Pons (tissue), 1 donor: ENCODE results near the gene PTPRE.

Experiments
- DNase-seq: peaks from one replicate; pipeline ENCODE4 v3.0.0-alpha.2; 2016; ENCODE audit warnings: low spot score

Gene PTPRE

DNA sequence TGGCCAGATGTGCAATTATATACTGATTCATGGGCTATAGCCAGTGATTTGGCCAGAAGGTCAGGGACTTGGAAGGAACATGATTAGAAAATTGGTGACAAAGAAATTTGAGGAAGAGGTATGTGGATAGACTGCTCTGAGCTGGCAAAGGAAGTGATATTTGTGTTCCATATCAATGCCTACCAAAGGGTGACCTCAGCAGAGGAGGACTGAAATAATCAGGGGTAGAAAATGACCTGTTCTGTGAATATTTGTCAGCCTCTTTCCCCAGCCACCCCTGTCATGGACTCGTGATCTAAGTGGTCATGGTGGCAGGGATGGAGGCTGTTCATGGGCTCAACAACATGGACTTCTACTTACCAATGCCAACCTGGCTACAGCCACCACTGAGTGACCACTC is 47.0 kb downstream of the PTPRE start:
- no peak for DNase-seq

GRCh38 chr10:127959428-127959827 is 52.5 kb downstream of the PTPRE start:
- DNase-seq = no peak

- no peak for DNase-seq
Observed at GRCh38 chr10:127961071-127961470, 54.2 kb downstream of the PTPRE start.

DNA sequence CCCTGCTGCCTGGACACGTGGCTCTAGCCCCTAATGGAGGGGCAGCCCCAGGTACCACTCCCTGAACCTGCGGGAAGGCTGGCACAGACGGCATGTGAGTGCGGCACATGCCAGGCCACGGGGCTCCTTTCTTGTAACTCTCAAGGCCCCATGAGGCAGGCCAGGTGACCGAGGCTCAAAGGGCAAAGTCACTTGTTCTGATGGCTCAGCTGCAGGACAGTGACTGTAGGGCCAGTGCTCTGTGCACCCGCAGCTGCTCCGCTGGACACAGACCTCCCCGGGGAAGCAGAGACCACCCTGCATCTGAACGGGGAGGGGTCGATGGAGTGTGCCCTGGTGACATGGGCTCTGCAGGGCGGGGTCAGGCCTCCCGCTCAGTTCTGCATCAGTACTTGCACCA is 55.3 kb downstream of the PTPRE start:
- DNase-seq = no peak

DNA sequence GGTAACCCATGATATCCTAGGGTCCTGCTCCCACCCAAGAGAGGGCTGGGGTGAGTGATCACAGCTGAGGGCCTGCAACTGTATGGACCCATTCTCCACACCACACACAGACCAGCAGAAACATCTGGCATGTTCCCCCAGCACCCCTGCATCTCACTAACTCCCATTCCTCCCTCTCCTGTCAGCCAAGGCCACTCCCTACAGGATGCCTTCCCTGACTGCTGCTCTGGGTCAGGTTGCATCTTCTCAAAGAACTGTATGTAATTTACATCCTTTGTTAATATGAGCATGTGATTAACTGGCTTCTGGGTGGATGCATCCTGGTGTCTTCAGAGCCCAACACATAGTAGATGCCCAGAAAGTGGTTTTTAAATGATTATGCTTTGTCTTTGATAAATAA is 56.2 kb downstream of the PTPRE start:
- DNase-seq = no peak

- peak; percentile 69 for DNase-seq
Observed at GRCh38 chr10:127964621-127965020, 57.7 kb downstream of the PTPRE start.

- DNase-seq = no peak
Observed at GRCh38 chr10:127966875-127967274, 60.0 kb downstream of the PTPRE start.

- peak; percentile 52 for DNase-seq
Observed at GRCh38 chr10:127968027-127968441, 61.1 kb downstream of the PTPRE start.

DNA sequence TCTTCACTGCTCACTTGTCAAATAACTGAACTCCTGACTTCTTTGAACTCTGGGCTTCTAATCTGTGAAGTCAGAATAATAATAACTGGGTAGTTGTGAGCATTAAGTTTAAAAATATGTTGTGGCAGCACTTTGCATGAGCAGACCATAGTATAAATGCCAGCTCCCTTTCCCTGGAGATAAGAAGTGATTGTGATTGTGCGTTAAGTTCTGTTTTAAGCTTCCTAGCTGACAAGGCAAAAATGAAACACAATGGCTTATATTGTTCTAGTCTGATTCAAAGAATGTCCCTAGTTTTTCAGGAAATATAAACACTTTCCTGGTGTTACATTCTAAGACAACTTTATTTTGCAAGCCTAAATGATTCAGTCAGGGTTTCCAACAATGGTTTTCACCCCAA is 61.8 kb downstream of the PTPRE start:
- peak; percentile 74 for DNase-seq

GRCh38 chr10:127971101-127971946 is 64.4 kb downstream of the PTPRE start:
- no peak for DNase-seq

DNA sequence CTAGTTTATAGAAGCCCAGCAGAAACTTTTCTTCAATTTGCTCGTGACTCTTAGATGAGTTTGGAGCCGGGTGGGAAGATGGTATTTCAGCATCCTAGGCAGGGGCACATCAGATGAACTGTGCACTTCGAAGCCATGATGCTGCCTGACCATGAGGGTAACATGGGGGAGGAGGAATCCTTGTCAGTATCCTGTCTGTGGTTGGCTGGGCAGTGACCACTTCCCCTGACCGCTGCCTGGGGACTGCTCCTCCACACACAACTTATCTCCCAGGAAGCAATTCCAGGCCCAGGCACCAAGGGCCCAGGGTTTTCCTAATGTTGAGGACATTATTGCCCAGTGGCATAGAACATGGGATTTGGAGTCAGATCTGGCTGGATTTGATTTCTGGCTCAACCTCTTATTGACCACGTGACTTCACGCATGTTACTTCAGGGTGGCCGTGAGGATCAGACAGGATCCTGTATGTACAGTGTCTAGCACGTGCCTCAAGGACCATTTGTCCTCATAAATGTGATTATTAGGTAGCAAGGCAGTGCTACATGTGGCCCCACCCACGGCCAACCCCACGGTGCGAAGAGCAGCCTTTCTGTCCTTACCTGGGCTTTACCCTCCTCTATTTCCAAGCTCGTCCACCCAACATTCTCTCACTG is 65.2 kb downstream of the PTPRE start:
- DNase-seq = no peak

DNA sequence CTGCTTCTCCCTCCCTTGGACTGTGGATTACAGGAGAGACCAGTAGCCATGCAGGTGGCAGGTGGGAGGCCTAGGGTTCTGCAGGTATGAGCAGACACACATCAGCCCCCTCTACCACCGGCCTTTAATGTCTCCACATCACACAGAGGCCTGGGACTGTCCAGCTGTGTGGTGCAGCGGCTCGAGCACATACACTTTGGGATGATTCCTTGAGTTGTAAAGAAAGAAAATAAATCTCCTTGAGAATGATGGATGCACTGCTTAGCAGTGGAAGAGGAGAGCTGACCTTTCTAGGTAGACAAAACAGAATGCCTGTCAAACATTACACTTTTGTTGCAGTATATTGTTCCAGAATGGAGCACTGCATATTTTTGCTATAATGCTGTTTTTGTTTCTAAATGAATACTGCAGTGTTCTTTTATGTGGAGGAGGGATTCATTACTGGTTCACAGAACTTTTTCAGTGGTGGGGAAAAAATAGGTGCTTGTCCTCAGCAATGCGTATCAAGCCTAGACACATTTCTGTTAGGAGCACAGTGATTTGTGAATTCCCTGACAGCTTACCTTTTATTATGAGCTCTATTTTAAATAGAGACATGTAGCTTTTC is 66.0 kb downstream of the PTPRE start:
- DNase-seq = peak; percentile 93

DNA sequence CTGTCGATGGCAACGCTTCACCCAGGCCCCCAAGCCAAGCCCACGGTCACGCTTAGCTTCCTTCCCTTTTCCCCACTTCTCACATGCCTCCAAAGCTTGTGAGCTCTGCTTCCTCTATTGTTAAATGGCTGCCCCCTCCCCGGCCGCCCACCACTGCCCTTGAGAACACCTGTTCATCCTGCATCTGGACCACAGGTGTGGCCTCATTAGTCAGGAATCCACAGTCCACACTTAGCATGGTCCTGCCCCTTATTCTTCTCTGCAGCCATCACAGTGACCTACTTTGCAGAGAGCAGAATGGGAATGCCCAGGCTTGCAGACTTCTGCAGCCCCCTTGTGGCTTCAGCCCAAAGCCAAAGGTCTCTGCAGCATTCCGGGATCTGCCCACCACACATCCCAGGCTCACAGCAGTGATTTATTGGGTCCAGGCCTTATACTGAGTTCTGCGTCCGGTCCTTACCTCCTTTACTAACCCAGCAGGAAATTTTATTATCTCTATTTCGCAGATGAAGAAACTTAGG is 66.9 kb downstream of the PTPRE start:
- peak; percentile 82 for DNase-seq

- no peak for DNase-seq
Observed at GRCh38 chr10:127974911-127975310, 68.0 kb downstream of the PTPRE start.

- DNase-seq = no peak
Observed at GRCh38 chr10:127976286-127976685, 69.4 kb downstream of the PTPRE start.

DNA sequence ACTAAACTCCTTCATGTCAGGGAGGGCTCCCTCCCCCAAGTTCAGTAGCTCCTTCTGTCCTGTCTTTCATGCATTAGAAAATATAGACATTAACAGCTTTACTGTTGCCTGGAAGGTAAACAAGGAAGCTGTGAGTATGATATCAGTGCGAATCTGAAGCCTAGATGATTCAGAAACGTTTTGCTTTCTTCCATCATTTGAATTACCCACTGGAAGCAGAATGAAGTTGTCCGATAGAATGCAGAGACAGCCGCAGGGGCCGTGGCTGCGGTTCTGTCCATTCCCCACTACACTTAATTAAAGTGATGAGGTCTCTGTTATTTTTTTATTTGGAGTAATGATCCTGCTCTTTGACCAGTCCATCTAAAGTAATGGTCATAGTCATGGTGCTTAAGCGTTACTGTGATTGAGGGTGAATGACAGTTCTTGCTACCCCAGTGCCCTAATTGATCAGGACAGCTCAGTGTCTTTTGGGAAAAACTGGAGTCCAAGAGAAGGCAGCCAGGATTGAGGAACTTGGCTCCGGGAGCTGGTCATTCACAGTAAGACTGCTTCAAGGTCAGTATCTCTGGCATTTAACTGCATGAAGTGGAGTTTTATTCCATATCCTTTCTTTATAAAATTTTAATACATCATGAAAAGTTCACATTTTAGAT is 69.9 kb downstream of the PTPRE start:
- DNase-seq = no peak

DNA sequence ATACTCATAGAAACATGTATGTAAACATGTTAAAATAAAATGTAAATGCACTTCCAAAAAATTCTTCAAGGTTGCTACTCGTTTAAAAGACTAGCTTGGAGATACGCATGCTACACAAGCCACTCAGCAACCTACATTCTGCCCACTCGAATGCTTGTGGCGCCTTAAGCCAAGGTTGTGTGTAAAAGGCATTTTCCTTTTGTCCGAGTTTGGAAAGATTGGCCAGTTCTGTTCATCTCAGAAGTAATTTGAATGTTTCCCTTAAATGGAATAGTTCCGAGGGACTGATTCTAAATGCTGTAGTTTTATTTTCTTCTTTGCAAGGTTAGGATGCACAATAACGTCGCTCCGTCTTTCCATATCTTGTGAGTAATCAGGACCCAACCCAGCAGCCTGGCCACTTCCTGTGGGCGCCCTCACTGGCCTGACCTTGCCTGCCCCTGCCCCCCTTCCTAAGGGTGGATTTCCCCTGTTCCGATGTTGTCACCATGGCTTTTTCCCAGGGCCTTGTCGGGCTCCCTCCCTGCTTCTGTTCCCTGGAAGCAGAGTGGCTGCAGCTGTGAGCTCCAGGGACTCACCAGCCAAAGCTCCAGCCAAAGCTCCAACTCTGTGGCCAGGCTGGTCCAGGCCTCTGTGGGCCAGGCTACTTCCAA is 70.6 kb downstream of the PTPRE start:
- peak; percentile 90 for DNase-seq

GRCh38 chr10:127978481-127978880 is 71.6 kb downstream of the PTPRE start:
- DNase-seq = no peak

DNA sequence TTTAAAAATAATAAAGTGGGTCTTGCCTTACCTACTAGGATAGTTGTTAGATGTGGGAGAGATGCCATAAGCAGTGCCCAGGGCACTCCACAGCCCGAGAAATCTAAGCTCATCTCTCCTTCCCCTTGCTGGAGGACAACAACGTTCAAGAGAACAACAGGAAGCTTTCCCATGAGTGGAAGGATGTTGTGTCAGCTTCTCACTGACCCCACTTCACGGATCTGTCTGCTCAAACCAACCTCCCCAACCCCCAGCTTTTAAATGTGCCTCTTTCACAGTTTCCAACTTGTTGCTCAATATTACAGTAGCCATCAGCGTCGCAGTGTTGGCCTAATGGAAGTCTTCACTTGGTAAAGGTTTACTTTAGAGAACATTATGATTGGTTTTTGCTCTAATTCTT is 72.1 kb downstream of the PTPRE start:
- DNase-seq = no peak

- no peak for DNase-seq
Observed at GRCh38 chr10:127979566-127979965, 72.7 kb downstream of the PTPRE start.

DNA sequence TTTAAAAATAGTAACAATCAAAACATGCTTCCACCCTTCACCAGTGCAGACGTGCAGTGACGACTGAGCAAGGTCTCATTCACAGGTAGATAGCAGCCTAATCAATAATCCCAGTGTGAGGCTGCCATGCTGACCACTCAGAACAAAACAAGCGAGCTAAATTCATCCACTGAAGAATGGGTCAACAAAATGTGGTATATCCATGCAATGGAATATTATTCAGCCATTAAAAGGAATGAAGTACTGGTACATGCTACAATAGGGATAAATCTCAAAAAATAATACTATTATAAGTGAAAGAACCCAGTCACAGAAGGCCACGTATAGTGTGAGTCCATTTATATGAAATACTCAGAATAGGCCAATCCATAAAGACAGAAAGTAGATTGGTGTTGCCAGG is 74.0 kb downstream of the PTPRE start:
- no peak for DNase-seq

- no peak for DNase-seq
Observed at GRCh38 chr10:127982601-127983000, 75.7 kb downstream of the PTPRE start.
